CD14-positive monocyte (primary cell): ENCODE measurements around the gene ABI3. TPM values are rescaled to one million over a fixed set of nuclear protein-coding genes. Genes with fewer than 3 reads are reported as not detected.
A peak's percentile ranks its signal among the peaks of the same experiment; 100 is the strongest.

Experiments used
- DNase-seq, 3 donors: peaks; one replicate each; pipeline ENCODE4 v3.0.0-alpha.2; 2011 to 2022
- H2AFZ ChIP-seq: 2 replicates; pipeline ENCODE4 v1.6.0; 2012; ENCODE audit warnings: mild to moderate bottlenecking, low read depth, low read length, inconsistent platforms; ENCODE audit not compliant: insufficient read depth, poor library complexity, severe bottlenecking
- H3K27ac ChIP-seq, 2 donors: 1 replicate in 1 of 2; 2 replicates in 1 of 2; pipeline ENCODE4 v1.5.1; 2012 to 2013; ENCODE audit warnings: low read length in 2 of 2, control low read depth in 1 of 2, inconsistent platforms in 1 of 2, low read depth in 1 of 2, mild to moderate bottlenecking in 1 of 2
- H3K27me3 ChIP-seq, 2 donors: one replicate each; pipeline versions ENCODE4 v1.6.0 to v1.6.1; 2011 to 2013; ENCODE audit warnings: low read length in 2 of 2; ENCODE audit not compliant: control insufficient read depth in 2 of 2, insufficient read depth in 2 of 2
- H3K36me3 ChIP-seq, 2 donors: replicated peaks in 1 of 2; 1 replicate in 1 of 2; 2 replicates in 1 of 2; pipeline versions ENCODE4 v1.5.1 to v1.6.1; 2012 to 2013; ENCODE audit warnings: low read length in 2 of 2, control low read depth in 1 of 2, inconsistent platforms in 1 of 2, mild to moderate bottlenecking in 1 of 2; ENCODE audit not compliant: insufficient read depth in 2 of 2, control insufficient read depth in 1 of 2
- H3K4me1 ChIP-seq, 2 donors: 1 replicate in 1 of 2; 2 replicates in 1 of 2; pipeline versions ENCODE4 v1.5.1 to v1.6.1; 2012 to 2013; ENCODE audit warnings: low read length in 2 of 2, control low read depth in 1 of 2, inconsistent platforms in 1 of 2, mild to moderate bottlenecking in 1 of 2, moderate library complexity in 1 of 2; ENCODE audit not compliant: insufficient read depth in 2 of 2, control insufficient read depth in 1 of 2
- H3K4me2 ChIP-seq: replicated peaks from 2 replicates; pipeline ENCODE3; 2012; ENCODE audit warnings: low read length, moderate library complexity, mild to moderate bottlenecking; ENCODE audit not compliant: poor library complexity, severe bottlenecking; ENCODE audit errors: extremely low read depth
- H3K4me3 ChIP-seq, 3 experiments: fragments of 200-600 bp in 1 of 3; sonication (generic) in 1 of 3; replicated peaks in 1 of 3; 1 replicate in 2 of 3; 2 replicates in 1 of 3; pipeline ENCODE4 v1.5.1; 2011 to 2013; ENCODE audit warnings: low read length in 3 of 3, mild to moderate bottlenecking in 3 of 3, control low read depth in 2 of 3, low read depth in 2 of 3, inconsistent platforms in 1 of 3, moderate library complexity in 1 of 3
- H3K79me2 ChIP-seq: 2 replicates; pipeline ENCODE4 v1.6.0; 2012; ENCODE audit warnings: mild to moderate bottlenecking, control low read depth, inconsistent platforms, low read length, moderate library complexity; ENCODE audit not compliant: insufficient read depth
- H3K9ac ChIP-seq: 2 replicates; pipeline ENCODE4 v1.6.0; 2017; ENCODE audit warnings: low read length, mild to moderate bottlenecking; ENCODE audit not compliant: insufficient read depth, poor library complexity, severe bottlenecking
- H3K9me3 ChIP-seq, 2 donors: replicated peaks in 1 of 2; 1 replicate in 1 of 2; 2 replicates in 1 of 2; pipeline versions ENCODE4 v1.5.1 to v1.6.1; 2012 to 2013; ENCODE audit warnings: low read length in 2 of 2, control low read depth in 1 of 2; ENCODE audit not compliant: control insufficient read depth in 1 of 2, insufficient read depth in 1 of 2
- H4K20me1 ChIP-seq: 2 replicates; pipeline ENCODE4 v1.6.0; 2012; ENCODE audit warnings: mild to moderate bottlenecking, low read length, control low read depth, moderate library complexity; ENCODE audit not compliant: insufficient read depth
- H3K27ac Mint-ChIP-seq, 7 donors: one replicate each; pipeline ENCODE4 v1.8.0; 2020; ENCODE audit warnings: mild to moderate bottlenecking in 7 of 7, mixed read lengths in 7 of 7, moderate library complexity in 6 of 7, inconsistent platforms in 2 of 7
- H3K27me3 Mint-ChIP-seq, 3 donors: one replicate each; pipeline ENCODE4 v1.8.0; 2021 to 2022; ENCODE audit warnings: low read depth in 3 of 3, mild to moderate bottlenecking in 3 of 3, mixed read lengths in 3 of 3, moderate library complexity in 3 of 3, inconsistent platforms in 1 of 3
- H3K36me3 Mint-ChIP-seq, 2 donors: one replicate each; pipeline ENCODE4 v1.8.0; 2020; ENCODE audit warnings: mixed read lengths in 2 of 2, inconsistent platforms in 1 of 2, mild to moderate bottlenecking in 1 of 2
- H3K4me1 Mint-ChIP-seq: one replicate; pipeline ENCODE4 v1.8.0; 2020; ENCODE audit warnings: mild to moderate bottlenecking, mixed read lengths
- H3K4me3 Mint-ChIP-seq, 2 donors: one replicate each; pipeline ENCODE4 v1.8.0; 2020; ENCODE audit warnings: mild to moderate bottlenecking in 2 of 2, mixed read lengths in 2 of 2, moderate library complexity in 1 of 2
- H3K9me3 Mint-ChIP-seq, 7 donors: one replicate each; pipeline ENCODE4 v1.8.0; 2020 to 2022; ENCODE audit warnings: mixed read lengths in 7 of 7, mild to moderate bottlenecking in 6 of 7, moderate library complexity in 6 of 7, inconsistent platforms in 2 of 7
- WGBS: methylation state at CpG from one replicate; pipeline ENCODE4 v1.1.5; 2013; ENCODE audit warnings: missing lambda C conversion rate; ENCODE audit not compliant: insufficient coverage; 5-methylcytosine and 5-hydroxymethylcytosine counted together
- intact Hi-C, 2 donors: fragments of 100-400 bp; cut with micrococcal nuclease; formaldehyde crosslinking; loops; one replicate each; pipeline versions ENCODE4 v1.15.0 to v1.15.1; 2023
- polyA plus RNA-seq, 3 donors: library from polyadenylated mRNA; depleted of rRNA in 1 of 3; unstranded in 2 of 3; stranded (reverse) in 1 of 3; fragments of 300-500 nt in 2 of 3; fragments of >200 nt in 1 of 3; fragmentation: Illumina TruSeq in 2 of 3; gene quantifications; 1 replicate in 2 of 3; 2 replicates in 1 of 3; pipeline ENCODE4 v1.2.3, GENCODE V29; 2012 to 2021
- TF ChIP-seq, protein P1 (sequence below): fragments of 200-600 bp; IDR thresholded peaks from one replicate; pipeline ENCODE4 v1.8.0; 2022; ENCODE audit warnings: antibody characterized with exemption, mild to moderate bottlenecking

The ABI3 gene
- polyA plus RNA-seq, 3 donors, result 43.2 to 90.6 (median 73.2) TPM

DNA sequence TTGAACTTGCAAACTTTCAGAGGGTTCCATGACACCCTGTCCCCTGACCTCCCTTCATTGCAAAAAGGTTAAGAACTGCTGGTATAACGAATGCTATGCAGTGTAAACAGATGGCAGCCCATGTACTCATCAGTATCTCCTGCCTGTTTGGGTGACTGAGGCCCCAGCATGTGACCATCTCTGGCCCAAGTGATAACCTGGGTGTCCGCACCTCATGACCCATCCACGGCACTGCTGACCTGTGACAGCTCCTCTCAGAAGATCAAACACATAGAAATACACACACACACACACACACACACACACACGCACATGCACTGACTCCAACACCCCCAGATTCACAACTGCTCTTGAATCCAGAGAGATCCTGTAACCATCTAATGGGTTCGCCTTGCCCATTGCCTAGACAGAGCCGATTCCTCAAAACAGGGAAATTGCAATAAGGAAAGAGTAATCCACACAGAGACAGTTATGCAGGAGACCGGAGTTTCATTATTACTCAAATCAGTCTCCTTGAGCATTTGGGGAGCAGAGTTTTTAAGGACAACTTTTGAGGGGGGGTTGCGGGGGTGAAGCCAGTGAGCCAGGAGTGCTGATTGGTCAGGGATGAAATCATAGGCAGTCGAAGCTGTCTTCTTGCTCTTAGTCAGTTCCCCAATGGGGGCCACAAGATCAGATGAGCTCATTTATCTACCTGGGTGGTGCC lies 31.3 kb downstream of the ABI3 start:
- Histone ChIP-seq H3K4me3 (no peak overlapping the region), H3K9ac (no peak overlapping the region), H3K27ac (no peak overlapping the region), H3K4me2 (no peak overlapping the region), H3K9me3 (no peaks in the 10 kb centered on the region), H3K36me3 (no peaks in the 10 kb centered on the region), H3K79me2 (no peaks in the 10 kb centered on the region), H3K4me1 (peaks cover 2 to 7% of the 10 kb centered on the region in 2 donors), H3K27me3 (no peaks in the 10 kb centered on the region), H2AFZ (no peak overlapping the region), H4K20me1 (no peaks in the 10 kb centered on the region)
- no peak overlapping the region for H3K4me3 Mint-ChIP-seq
- 80% methylated on average over 4 of the region's 9 CpGs for WGBS
- no peak for DNase-seq
- peaks cover 6% of the 10 kb centered on the region for H3K4me1 Mint-ChIP-seq
- H3K27me3 Mint-ChIP-seq, result peaks cover 2 to 10% (median 3%) of the 10 kb centered on the region in 3 donors
- H3K36me3 Mint-ChIP-seq, result no peaks in the 10 kb centered on the region
- TF ChIP-seq, protein P1, sequence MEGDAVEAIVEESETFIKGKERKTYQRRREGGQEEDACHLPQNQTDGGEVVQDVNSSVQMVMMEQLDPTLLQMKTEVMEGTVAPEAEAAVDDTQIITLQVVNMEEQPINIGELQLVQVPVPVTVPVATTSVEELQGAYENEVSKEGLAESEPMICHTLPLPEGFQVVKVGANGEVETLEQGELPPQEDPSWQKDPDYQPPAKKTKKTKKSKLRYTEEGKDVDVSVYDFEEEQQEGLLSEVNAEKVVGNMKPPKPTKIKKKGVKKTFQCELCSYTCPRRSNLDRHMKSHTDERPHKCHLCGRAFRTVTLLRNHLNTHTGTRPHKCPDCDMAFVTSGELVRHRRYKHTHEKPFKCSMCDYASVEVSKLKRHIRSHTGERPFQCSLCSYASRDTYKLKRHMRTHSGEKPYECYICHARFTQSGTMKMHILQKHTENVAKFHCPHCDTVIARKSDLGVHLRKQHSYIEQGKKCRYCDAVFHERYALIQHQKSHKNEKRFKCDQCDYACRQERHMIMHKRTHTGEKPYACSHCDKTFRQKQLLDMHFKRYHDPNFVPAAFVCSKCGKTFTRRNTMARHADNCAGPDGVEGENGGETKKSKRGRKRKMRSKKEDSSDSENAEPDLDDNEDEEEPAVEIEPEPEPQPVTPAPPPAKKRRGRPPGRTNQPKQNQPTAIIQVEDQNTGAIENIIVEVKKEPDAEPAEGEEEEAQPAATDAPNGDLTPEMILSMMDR, result no peak
- peak overlapping the region in 1 of 7 donors; percentile 19 for H3K27ac Mint-ChIP-seq
- intact Hi-C loops, result no loop called here
- peaks cover 0 to 2% (median 0%) of the 10 kb centered on the region in 7 donors for H3K9me3 Mint-ChIP-seq

DNA sequence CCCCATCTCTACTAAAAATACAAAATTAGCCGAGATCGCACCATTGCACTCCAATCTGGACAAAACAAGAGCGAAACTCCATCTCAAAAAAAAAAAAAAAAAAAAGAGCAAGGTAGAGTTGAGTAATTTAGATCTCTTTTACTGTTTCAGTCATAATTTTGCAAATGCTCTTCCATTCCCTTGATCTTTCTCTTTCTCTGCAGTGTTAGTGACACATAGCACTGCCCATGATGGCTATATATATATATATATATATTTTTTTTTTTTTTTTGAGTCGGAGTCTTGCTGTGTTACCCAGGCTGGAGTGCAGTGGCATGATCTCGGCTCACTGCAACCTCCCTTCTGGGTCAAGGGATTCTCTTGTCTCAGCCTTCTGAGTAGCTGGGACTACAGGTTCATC lies 32.3 kb downstream of the ABI3 start:
- H3K36me3 ChIP-seq, result no peaks in the 10 kb centered on the region
- H3K4me2 ChIP-seq, result no peak overlapping the region
- TF ChIP-seq, protein P1, result no peak
- no peak overlapping the region for H3K27ac Mint-ChIP-seq
- no peak overlapping the region for H3K4me3 ChIP-seq
- H3K36me3 Mint-ChIP-seq, result no peaks in the 10 kb centered on the region
- no peak for DNase-seq
- H3K27me3 Mint-ChIP-seq, result peaks cover 2 to 12% (median 6%) of the 10 kb centered on the region in 3 donors
- WGBS, result no CpG with 5 or more reads among the region's 5 CpGs
- no peaks in the 10 kb centered on the region for H3K9me3 ChIP-seq
- H3K4me1 ChIP-seq, result no peaks in the 10 kb centered on the region
- no peak overlapping the region for H3K4me3 Mint-ChIP-seq
- H3K9ac ChIP-seq, result no peak overlapping the region
- intact Hi-C loops, result no loop called here
- H3K9me3 Mint-ChIP-seq, result peaks cover 0 to 2% (median 0%) of the 10 kb centered on the region in 7 donors
- H4K20me1 ChIP-seq, result no peaks in the 10 kb centered on the region
- no peak overlapping the region for H2AFZ ChIP-seq
- H3K4me1 Mint-ChIP-seq, result peaks cover 2% of the 10 kb centered on the region
- no peaks in the 10 kb centered on the region for H3K79me2 ChIP-seq
- H3K27me3 ChIP-seq, result no peaks in the 10 kb centered on the region
- H3K27ac ChIP-seq, result no peak overlapping the region
